CD4-positive, alpha-beta T cell (primary cell): ENCODE results near the gene TRAF3IP3. TPM values are rescaled to one million over a fixed set of nuclear protein-coding genes. Genes with fewer than 3 reads are reported as not detected.

Experiments used
- ATAC-seq: fragments of 200-7000 bp; cut with Tn5 transposase; one replicate; pipeline ENCODE4 v1.10.0; 2022; ENCODE audit warnings: mild to moderate bottlenecking; ENCODE audit not compliant: poor library complexity
- CTCF ChIA-PET: fragments of 350-600 bp; sonication (Branson Sonifier 250); formaldehyde crosslinking; loops from one replicate; lab custom pipeline; 2021; ENCODE audit warnings: antibody characterized with exemption, inconsistent platforms; lab: Charles Lee
- POLR2A ChIA-PET: fragments of 350-600 bp; sonication (Branson Sonifier 250); formaldehyde crosslinking; loops from one replicate; lab custom pipeline; 2021; ENCODE audit warnings: antibody characterized with exemption, inconsistent platforms; lab: Charles Lee
- DNase-seq, 14 experiments: peaks; one replicate each; pipeline ENCODE4 v3.0.0-alpha.2; 2013 to 2020; ENCODE audit warnings: mixed read lengths in 2 of 14
- H3K27ac ChIP-seq, 2 donors: one replicate each; pipeline versions ENCODE4 v1.5.1 to v1.7.0; 2013; ENCODE audit warnings: low read length in 2 of 2, low read depth in 1 of 2, mild to moderate bottlenecking in 1 of 2
- H3K27me3 ChIP-seq, 2 experiments: 1 replicate in 1 of 2; 2 replicates in 1 of 2; pipeline versions ENCODE4 v1.6.1 to v1.7.0; 2013; ENCODE audit warnings: low read length in 2 of 2, control low read depth in 1 of 2, mild to moderate bottlenecking in 1 of 2, moderate library complexity in 1 of 2; ENCODE audit not compliant: insufficient read depth in 2 of 2, control insufficient read depth in 1 of 2
- H3K36me3 ChIP-seq: one replicate; pipeline ENCODE4 v1.6.1; 2013; ENCODE audit warnings: low read length, control low read depth; ENCODE audit not compliant: insufficient read depth
- H3K4me1 ChIP-seq: one replicate; pipeline ENCODE4 v1.6.1; 2013; ENCODE audit warnings: low read length, control low read depth; ENCODE audit not compliant: insufficient read depth
- H3K4me3 ChIP-seq: one replicate; pipeline ENCODE4 v1.5.1; 2013; ENCODE audit warnings: mild to moderate bottlenecking, low read length, moderate library complexity
- H3K9me3 ChIP-seq, 2 experiments: 1 replicate in 1 of 2; 2 replicates in 1 of 2; pipeline versions ENCODE4 v1.6.1 to v1.7.0; 2013; ENCODE audit warnings: low read length in 2 of 2, mild to moderate bottlenecking in 2 of 2, control low read depth in 1 of 2, moderate library complexity in 1 of 2; ENCODE audit not compliant: control insufficient read depth in 1 of 2, insufficient read depth in 1 of 2
- H3K27ac Mint-ChIP-seq: one replicate; pipeline ENCODE4 v1.8.0; 2020; ENCODE audit warnings: mixed read lengths
- H3K27me3 Mint-ChIP-seq: one replicate; pipeline ENCODE4 v1.8.0; 2021; ENCODE audit warnings: mixed read lengths
- H3K36me3 Mint-ChIP-seq: one replicate; pipeline ENCODE4 v1.8.0; 2021; ENCODE audit warnings: low read depth, mixed read lengths
- H3K4me1 Mint-ChIP-seq: one replicate; pipeline ENCODE4 v1.8.0; 2021; ENCODE audit warnings: low read depth, mixed read lengths
- H3K4me3 Mint-ChIP-seq: one replicate; pipeline ENCODE4 v1.8.0; 2020; ENCODE audit warnings: mild to moderate bottlenecking, mixed read lengths
- H3K9me3 Mint-ChIP-seq: one replicate; pipeline ENCODE4 v1.8.0; 2020; ENCODE audit warnings: mixed read lengths
- CTCF ChIP-seq: fragments of 200-600 bp; IDR thresholded peaks from one replicate; pipeline ENCODE4 v1.8.0; 2022; ENCODE audit warnings: antibody characterized with exemption, mild to moderate bottlenecking
- intact Hi-C, 2 experiments: fragments of 100-400 bp; cut with DNase I in 1 of 2; cut with micrococcal nuclease in 1 of 2; formaldehyde crosslinking; loops; one replicate each; pipeline versions ENCODE4 v1.15.1 to v1.9.0; 2023 to 2025; cut with DNase I, micrococcal nuclease
- total RNA-seq, 174 experiments: library from RNA in 2 of 174; stranded (reverse) in 2 of 174; gene quantifications; one replicate each; pipeline ENCODE4 v1.2.3 and lab custom pipeline; 2021 to 2026

TRAF3IP3 gene
- total RNA-seq, 2 experiments from 2014 or later: 279 to 290 TPM

GRCh38 chr1:209785592-209785991 lies 29.7 kb downstream of the TRAF3IP3 start:
- TF ChIP-seq CTCF: no peak
- Mint-ChIP-seq H3K27me3 (peaks cover 25% of the 10 kb centered on the region), H3K36me3 (peaks cover 34% of the 10 kb centered on the region), H3K4me1 (peaks cover 28% of the 10 kb centered on the region), H3K9me3 (no peaks in the 10 kb centered on the region), H3K4me3 (peak overlapping the region; percentile 6), H3K27ac (peak overlapping the region; percentile 97)
- H3K27me3 ChIP-seq: no peaks in the 10 kb centered on the region
- peaks cover 24% of the 10 kb centered on the region for H3K4me1 ChIP-seq
- H3K36me3 ChIP-seq: peaks cover 27% of the 10 kb centered on the region
- ATAC-seq: no peak
- ChIA-PET CTCF (interaction anchor here (1.3 to 3.7 kb wide), 3 partner anchors 12 to 42 kb away, joined by 4 to 9 read pairs (median 8); partner anchors contain the start of gene UTP25), POLR2A (interaction anchor here (1.0 to 11.3 kb wide), 8 partner anchors 11 to 1473 kb away, joined by 3 to 245 read pairs (median 12); partner anchors contain the start of genes IRF6, RCOR3 and UTP25)
- no peak overlapping the region for H3K27ac ChIP-seq
- no peaks in the 10 kb centered on the region for H3K9me3 ChIP-seq
- intact Hi-C loops: no loop called here
- H3K4me3 ChIP-seq: no peak overlapping the region
- no peak for DNase-seq

DNA sequence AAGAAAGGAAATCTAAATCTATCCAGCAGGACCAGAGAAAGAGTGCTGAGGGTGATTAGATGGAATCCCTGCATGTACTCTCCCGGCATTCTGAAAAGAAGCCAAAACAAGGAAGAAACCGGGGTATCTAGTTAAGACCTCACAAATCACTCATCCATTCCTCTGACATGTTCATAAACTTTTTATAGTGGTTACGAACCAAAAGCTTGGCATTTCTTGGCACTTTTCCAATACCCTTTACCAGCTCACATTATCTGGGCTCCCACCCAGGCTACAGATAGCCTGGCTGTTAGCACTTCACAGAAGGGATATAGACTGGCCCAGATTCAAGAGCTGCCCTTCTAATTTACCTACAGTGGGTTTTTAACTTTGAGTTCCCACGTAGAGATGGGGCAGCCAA lies 30.3 kb downstream of the TRAF3IP3 start:
- Histone ChIP-seq H3K27ac (no peak overlapping the region), H3K36me3 (peaks cover 22% of the 10 kb centered on the region), H3K4me1 (peaks cover 24% of the 10 kb centered on the region), H3K4me3 (no peak overlapping the region), H3K27me3 (no peaks in the 10 kb centered on the region), H3K9me3 (no peaks in the 10 kb centered on the region)
- no peak for TF ChIP-seq CTCF
- H3K27me3 Mint-ChIP-seq: peaks cover 30% of the 10 kb centered on the region
- H3K4me3 Mint-ChIP-seq: no peak overlapping the region
- no peaks in the 10 kb centered on the region for H3K9me3 Mint-ChIP-seq
- H3K4me1 Mint-ChIP-seq: peaks cover 28% of the 10 kb centered on the region
- ATAC-seq (no peak), DNase-seq (no peak)
- ChIA-PET POLR2A (interaction anchor here (1.1 to 2.8 kb wide), 4 partner anchors 17 to 1472 kb away, joined by 3 to 18 read pairs (median 12); partner anchors contain the start of genes RCOR3 and UTP25), CTCF (interaction anchor here (1.3 to 3.7 kb wide), 2 partner anchors 38 to 41 kb away, joined by 4 to 9 read pairs; partner anchors contain the start of gene UTP25)
- H3K27ac Mint-ChIP-seq: peak overlapping the region; percentile 97
- peaks cover 28% of the 10 kb centered on the region for H3K36me3 Mint-ChIP-seq
- intact Hi-C loops: loop anchor here in 1 of 2 experiments (2.0 kb wide), 1 partner anchor 41 kb away; the partner anchor contains the start of gene UTP25

DNA sequence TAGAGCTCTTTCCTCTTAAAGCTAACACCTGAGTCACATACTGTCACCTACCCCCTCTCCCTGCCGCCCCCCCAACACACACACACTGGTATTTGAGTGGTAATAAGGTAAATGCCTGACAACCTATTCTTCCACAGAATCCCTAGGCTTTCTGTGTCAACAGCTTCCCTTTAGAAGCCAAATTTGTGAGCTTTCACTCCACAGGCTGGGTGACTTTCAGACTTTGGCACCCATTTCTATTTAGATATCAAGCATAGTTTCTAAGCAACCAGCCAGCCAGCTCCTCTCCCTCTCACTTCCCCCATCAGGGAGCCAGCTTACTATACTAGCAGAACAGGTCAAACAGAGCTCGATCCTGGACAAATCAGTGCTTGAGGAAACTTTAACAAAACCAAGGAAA lies 31.7 kb downstream of the TRAF3IP3 start:
- Mint-ChIP-seq H3K27me3 (peaks cover 44% of the 10 kb centered on the region), H3K36me3 (peaks cover 14% of the 10 kb centered on the region), H3K27ac (peak overlapping the region; percentile 97), H3K4me3 (no peak overlapping the region), H3K4me1 (peaks cover 24% of the 10 kb centered on the region), H3K9me3 (no peaks in the 10 kb centered on the region)
- H3K9me3 ChIP-seq: no peaks in the 10 kb centered on the region
- DNase-seq: no peak
- peaks cover 0 to 3% of the 10 kb centered on the region in 2 experiments for H3K27me3 ChIP-seq
- intact Hi-C loops: loop anchor here in 1 of 2 experiments (2.0 kb wide), 1 partner anchor 39 kb away; the partner anchor contains the start of gene UTP25
- H3K4me3 ChIP-seq: no peak overlapping the region
- POLR2A ChIA-PET: interaction anchor here (0.6 to 2.8 kb wide), 4 partner anchors 19 to 40 kb away, joined by 3 to 16 read pairs (median 4); partner anchors contain the start of genes TRAF3IP3 and UTP25
- H3K36me3 ChIP-seq: peaks cover 8% of the 10 kb centered on the region
- peaks cover 24% of the 10 kb centered on the region for H3K4me1 ChIP-seq
- CTCF ChIA-PET: interaction anchor here (2.0 to 3.7 kb wide), 2 partner anchors 36 to 40 kb away, joined by 9 to 10 read pairs; partner anchors contain the start of gene UTP25
- no peak for ATAC-seq
- H3K27ac ChIP-seq: no peak overlapping the region
- no peak for TF ChIP-seq CTCF
